GM23338 (cell line): ENCODE measurements around the gene TMEM223.
"Not testable (repeated sequence)": the region's sequence is repeated elsewhere in the genome, so short reads cannot be mapped to it uniquely, and the experiment has no call there.

Experiments
- POLR2AphosphoS5 ChIP-seq: IDR thresholded peaks from 2 replicates; pipeline ENCODE4 v1.6.1; 2016; ENCODE audit warnings: antibody characterized with exemption, low read depth
- REST ChIP-seq: IDR thresholded peaks from one replicate; pipeline ENCODE4 v1.6.1; 2018; ENCODE audit warnings: antibody characterized with exemption; ENCODE audit not compliant: unreplicated experiment

DNA sequence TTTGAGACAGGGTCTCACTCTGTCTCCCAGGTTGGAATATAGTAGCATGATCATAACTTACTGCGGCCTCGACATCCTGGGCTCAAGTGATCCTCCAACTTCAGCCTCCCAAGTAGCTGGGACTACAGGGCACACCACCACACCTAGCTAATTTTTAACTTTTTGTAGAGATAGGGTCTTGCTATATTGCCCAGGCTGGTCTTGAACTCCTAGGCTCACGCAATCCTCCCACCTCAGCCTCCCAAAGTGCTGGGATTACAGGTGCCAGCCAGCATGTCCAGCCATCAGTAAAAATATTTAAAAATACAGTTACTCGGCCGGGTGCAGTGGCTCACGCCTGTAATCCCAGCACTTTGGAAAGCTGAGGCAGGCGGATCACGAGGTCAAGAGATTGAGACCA is 36.3 kb upstream of the TMEM223 start:
- TF ChIP-seq REST, POLR2AphosphoS5: not testable (repeated sequence)
